NCI-H82 treated with DMSO at 0.1 percent for 48 hours (cell line): ENCODE data around the gene C19orf33.

Experiments used
- DNase-seq: peaks from one replicate; lab custom pipeline; 2025; ENCODE audit not compliant: unreplicated experiment; lab: John Stamatoyannopoulos, UW

The C19orf33 gene

GRCh38 chr19:38308006-38308766, 4.1 kb downstream of the C19orf33 start:
- DNase-seq, result no peak

GRCh38 chr19:38308926-38309614, 5.0 kb downstream of the C19orf33 start:
- no peak for DNase-seq

GRCh38 chr19:38309615-38310278, 5.7 kb downstream of the C19orf33 start:
- no peak for DNase-seq

- DNase-seq, result no peak
These were observed 6.2 kb downstream of the C19orf33 start for GRCh38 chr19:38310279-38310670.

GRCh38 chr19:38310986-38311385, 6.9 kb downstream of the C19orf33 start:
- no peak for DNase-seq

DNA sequence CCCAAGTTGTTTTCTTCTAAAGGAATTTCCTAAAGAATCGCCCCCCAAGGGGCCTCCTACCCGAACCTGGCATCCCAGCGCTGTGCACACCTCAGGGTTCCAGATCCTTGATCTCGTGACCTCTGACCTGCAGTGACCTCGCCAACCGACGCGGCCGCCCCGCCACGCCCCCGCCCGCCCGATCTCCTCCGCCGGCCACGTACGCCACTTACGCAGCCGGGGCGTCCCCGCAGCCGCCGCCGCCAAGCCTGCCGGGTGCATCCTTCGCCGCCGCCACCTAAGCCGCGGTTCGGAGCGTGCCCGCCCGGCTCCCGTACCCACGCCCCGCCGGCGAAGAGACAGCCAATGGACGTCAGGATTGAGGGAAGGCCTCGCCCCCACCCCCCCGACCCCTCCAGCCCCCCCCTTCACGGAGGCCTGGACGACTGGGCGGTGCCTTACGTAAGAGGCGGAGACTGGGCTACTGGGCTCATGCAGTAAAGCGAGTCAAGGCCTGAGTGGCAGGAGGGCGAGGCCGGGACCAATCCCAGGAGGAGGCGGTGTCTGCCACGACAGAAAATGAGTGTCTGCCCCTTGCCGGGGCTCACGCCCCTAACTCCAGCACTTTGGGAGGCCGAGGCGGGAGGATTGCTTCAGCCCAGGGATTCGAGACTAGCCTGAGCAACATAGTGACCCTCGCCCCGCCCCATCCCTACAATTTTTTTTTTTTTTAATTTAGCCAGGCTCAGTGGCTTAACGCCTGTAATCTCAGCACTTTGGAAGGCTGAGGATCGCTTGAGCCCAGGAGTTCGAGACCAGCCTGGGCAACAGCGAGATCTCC, 11.8 kb downstream of the C19orf33 start, which contains the start of gene YIF1B:
TSS of gene YIF1B (minus strand) at position 291 of the 820 bp plus-strand sequence. CDS start at position 261, 30 bp downstream.
- peak; percentile 97 for DNase-seq

DNA sequence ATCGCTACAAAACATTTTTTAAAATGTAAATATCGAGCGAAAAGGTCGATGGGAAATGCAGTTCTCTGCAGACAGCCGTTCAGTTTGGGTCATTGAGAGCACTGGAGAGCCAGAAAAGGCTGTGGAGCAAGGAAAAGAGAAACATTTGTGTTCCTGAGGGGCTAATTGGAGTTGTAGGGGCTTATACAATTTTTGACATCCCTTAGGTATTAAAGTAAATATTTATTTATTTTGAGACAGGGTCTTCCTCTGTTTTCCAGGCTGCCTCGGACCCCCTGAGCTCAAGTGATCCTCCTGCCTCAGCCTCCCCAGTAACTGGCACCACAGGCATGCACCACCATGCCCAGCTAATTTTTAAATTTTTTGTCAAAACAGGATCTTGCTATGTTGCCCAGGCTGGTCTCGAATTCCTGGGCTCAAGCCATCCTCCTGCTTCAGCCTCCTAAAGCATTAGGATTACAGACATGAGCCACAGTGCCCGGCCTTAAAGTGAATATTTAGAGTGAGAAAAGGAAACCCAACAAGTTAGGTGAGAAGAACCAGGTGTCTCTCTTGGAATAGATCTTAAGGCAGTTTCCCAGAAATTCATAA, 12.5 kb downstream of the C19orf33 start:
- DNase-seq, result no peak

GRCh38 chr19:38317104-38317612, 13.1 kb downstream of the C19orf33 start:
- no peak for DNase-seq

DNA sequence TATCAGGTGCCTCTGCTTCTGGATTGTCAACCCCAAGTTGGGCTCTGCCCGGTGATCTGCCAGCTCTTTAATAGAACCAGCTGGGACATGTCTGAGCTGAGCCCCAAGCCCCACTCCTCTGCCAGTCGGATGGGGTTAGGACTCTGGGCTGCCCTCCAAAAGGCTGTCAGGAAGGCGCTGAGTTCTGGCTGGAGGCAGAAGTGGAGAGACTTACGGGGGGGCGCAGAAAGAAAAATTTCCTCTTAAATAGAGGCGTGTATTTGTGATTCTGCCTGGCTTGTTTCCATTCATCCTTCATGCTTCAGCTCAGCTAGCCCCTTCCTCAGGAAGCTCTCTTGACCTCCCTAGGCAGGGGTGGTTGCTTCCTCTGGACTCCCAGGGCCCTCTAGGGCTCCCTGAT, 14.6 kb downstream of the C19orf33 start:
- no peak for DNase-seq

DNA sequence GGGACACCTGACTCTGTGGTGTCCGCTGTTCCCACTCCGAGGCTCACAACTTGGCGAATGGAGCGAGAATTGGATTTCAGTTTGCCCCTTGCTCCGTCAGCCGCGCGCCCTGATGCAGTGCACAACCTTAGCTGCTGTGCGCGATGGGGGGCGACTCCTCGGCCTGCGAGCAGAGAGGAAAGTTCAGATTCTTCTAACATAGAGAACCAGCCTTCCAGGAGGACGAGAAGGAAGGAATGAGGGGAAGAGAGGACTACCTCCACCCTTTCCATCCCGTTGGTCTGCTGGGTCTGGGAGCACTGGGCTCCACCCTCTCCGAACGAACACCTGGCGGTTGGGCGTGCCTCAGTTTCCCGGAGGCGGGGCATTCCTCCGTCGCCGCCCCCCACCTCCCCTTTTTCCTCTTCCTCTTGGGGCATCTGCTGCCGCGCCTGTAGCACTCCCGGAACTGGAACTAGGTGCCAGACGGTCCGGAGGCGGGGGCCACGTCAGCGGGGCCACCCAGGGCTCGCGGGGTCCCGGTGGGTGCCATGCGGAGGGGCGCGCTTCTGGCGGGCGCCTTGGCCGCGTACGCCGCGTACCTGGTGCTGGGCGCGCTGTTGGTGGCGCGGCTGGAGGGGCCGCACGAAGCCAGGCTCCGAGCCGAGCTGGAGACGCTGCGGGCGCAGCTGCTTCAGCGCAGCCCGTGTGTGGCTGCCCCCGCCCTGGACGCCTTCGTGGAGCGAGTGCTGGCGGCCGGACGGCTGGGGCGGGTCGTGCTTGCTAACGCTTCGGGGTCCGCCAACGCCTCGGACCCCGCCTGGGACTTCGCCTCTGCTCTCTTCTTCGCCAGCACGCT, 15.6 kb downstream of the C19orf33 start, which contains the start of gene KCNK6:
TSS of gene KCNK6 (plus strand) at position 425 of the 838 bp plus-strand sequence. CDS start at position 531, 106 bp downstream.
- no peak for DNase-seq

GRCh38 chr19:38320969-38321339, 16.9 kb downstream of the C19orf33 start:
- DNase-seq, result no peak

- no peak for DNase-seq
These were observed 17.7 kb downstream of the C19orf33 start for GRCh38 chr19:38321646-38322196.

DNA sequence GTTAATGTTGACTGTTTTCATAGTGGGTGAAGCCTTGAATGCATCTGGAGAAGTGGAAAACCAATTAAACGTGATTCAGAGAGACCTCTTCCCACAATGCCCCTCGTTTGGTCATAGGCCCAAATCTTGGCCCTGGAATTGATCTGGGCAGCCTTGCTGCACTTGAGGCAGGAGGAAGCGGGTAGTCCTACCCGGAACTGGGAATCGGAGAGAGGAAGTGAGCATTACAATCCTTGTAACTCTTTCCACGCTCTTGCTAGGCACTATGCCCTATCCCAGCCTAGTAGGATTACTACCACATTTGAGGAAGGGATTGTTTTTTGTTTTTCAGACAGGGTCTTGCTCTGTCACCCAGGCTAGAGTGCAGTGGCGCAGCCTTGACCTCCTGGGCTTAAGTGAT, 19.2 kb downstream of the C19orf33 start:
- no peak for DNase-seq

DNA sequence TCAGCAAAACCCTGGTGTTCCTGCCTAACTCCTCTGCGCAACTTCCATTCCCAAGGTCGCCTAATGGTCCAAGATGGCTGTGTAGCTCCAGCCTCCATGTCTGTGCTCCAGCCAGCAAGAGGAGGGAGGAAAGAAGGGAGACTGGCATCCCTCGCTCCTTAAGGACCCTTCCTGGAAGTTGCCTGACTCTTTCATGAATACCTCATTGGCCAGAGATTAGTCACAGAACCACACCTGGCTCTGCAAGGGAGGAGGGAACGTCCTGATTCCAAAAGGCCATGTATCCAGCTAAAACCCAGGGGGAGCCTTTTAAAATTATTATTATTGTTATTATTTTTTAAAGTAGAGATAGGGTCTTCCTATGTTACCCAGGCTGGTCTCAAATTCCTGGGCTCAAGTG, 20.4 kb downstream of the C19orf33 start:
- no peak for DNase-seq

DNA sequence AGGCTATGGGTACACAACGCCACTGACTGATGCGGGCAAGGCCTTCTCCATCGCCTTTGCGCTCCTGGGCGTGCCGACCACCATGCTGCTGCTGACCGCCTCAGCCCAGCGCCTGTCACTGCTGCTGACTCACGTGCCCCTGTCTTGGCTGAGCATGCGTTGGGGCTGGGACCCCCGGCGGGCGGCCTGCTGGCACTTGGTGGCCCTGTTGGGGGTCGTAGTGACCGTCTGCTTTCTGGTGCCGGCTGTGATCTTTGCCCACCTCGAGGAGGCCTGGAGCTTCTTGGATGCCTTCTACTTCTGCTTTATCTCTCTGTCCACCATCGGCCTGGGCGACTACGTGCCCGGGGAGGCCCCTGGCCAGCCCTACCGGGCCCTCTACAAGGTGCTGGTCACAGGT, 22.5 kb downstream of the C19orf33 start:
- DNase-seq, result no peak

- DNase-seq, result no peak
These were observed 25.6 kb downstream of the C19orf33 start for GRCh38 chr19:38329651-38330050.

DNA sequence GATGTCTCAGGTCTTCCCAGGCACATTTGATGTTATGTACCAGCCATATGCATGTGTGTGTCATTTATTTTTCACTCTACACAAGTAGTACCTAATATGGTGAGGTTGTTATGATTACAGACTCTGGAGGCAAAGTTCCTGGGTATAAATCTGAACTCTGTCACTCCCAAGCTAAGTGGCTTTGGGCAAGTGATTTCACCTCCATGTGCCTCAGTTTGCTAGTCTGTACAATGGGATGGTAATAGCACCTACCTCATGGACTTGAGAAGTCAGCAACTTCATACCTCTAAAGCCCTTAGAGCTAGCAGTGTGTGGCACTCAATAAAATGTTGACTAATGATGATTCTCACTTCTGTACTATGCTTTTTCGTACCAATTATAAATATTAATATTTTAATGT, 27.7 kb downstream of the C19orf33 start:
- DNase-seq, result no peak

DNA sequence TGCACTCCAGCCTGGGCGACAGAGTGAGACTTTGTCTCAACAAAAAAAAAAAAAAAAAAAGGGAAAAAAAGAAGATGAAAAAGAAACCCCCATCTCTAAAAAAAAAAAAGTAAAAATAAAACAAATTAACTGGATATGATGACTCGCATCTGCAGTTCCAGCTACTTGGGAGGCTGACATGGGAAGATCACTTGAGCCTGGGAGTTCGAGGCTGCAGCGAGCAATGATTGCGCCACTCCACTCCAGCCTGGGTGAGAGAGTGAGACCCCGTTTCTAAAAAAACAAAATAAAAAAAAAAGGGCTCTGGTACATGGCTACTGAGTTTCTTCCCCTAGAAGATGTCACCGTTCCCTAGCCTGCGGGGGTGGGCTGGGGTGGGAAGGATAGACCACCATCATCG, 29.2 kb downstream of the C19orf33 start:
- DNase-seq, result no peak

- DNase-seq, result peak; percentile 87
These were observed 32.0 kb downstream of the C19orf33 start for GRCh38 chr19:38335949-38336637.
